ENCODE measurements around the gene IFT80. TPM values are rescaled to one million over a fixed set of nuclear protein-coding genes. Genes with fewer than 3 reads are reported as not detected.
A peak's percentile ranks its signal among the peaks of the same experiment; 100 is the strongest.

The IFT80 gene
- total and polyA plus RNA-seq, 9 of the 15 experiments (the other 6 are each of a cell fraction or from before 2014, with no cell fraction given): 6.7 to 21.1 (median 16.4) TPM

DNA sequence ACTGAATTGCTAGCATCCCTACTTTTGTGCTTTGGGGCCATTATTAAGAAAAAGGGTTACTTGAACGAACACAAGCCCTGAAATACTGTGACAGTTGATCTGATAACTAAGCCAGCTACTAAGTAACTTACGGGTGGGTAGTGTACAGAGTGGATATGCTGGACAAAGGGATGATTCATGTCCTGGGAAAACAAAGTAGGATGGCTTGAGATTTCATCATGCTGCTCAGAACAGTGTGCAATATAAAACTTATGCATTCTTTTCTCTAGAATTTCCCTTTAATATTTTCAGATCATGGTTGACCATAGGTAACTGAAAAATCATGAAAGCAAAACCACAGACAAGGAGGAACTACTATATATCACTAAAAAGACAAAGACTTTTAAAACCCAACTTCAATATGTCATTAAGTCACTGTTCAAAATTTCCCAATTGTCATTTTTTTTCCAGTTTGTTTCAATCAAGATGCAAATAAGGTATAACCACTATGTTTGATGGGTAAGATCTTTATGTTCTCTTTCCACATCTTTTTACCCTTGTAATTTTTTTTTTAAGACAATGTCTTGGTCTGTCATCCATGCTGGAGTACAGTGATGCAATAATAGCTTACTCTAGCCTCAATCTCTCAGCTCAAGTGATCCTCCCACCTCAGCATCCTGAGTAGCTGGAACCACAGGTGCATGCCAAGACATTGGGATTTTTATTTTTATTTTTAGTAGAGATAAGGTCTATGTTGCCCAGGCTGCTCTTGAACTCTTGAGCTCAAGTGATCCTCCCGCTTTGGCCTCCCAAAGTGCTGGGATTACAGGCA lies 67.7 kb downstream of the IFT80 start (continued):
- TF ChIP-seq CHD7 (IDR thresholded peaks at IDR 0.05; ENCODE audit: low read depth, low read length): no peak
- peak; percentile 47 for TF ChIP-seq SMAD4 (CRISPR knock-in tag; conservative IDR thresholded peaks at IDR 0.05)
- TF ChIP-seq ZNF174 (CRISPR knock-in tag; IDR thresholded peaks at IDR 0.05): no peak
- TF ChIP-seq FOXK1 (CRISPR knock-in tag; IDR thresholded peaks at IDR 0.05; ENCODE audit: borderline replicate concordance): no peak
- no peak for TF ChIP-seq ELK1 (CRISPR knock-in tag; IDR thresholded peaks at IDR 0.05)
- no peak for TF ChIP-seq SREBF2 (CRISPR knock-in tag; IDR thresholded peaks at IDR 0.05)
- no peak for TF ChIP-seq ZFX (CRISPR knock-in tag; IDR thresholded peaks at IDR 0.05)
- TF ChIP-seq NCOA2 (IDR thresholded peaks at IDR 0.05; ENCODE audit: partially characterized antibody in 2 of 2): no peak
- TF ChIP-seq POLR2H (tag; IDR thresholded peaks at IDR 0.05; ENCODE audit: low read depth): peak; percentile 66
- TF ChIP-seq NFIC (IDR thresholded peaks at IDR 0.05): no peak
- 0 out of 2 replicates have a peak, but pooled peaks have one; percentile 15 for TF ChIP-seq ZNF197 (CRISPR knock-in tag; IDR thresholded peaks at IDR 0.05; ENCODE audit: low read depth)
- TF ChIP-seq ZC3H8 (IDR thresholded peaks at IDR 0.05): no peak
- no peak for TF ChIP-seq RBM22 (IDR thresholded peaks at IDR 0.05; ENCODE audit: low read depth, low read length, poor library complexity, severe bottlenecking)
- no peak for TF ChIP-seq ZNF347 (CRISPR knock-in tag; IDR thresholded peaks at IDR 0.05; ENCODE audit: low read depth)
- no peak for TF ChIP-seq ZNF324 (CRISPR knock-in tag; IDR thresholded peaks at IDR 0.05)
- TF ChIP-seq CREB1 (IDR thresholded peaks at IDR 0.05): no peak
- TF ChIP-seq CREB1 (CRISPR knock-in tag; IDR thresholded peaks at IDR 0.05): no peak

All from K562 (cell line).